Panc1 (cell line): ENCODE data around the gene IQSEC2.

ENCODE experiments used
- SIN3A ChIP-seq: IDR thresholded peaks from 2 replicates; pipeline ENCODE4 v1.6.1; 2012; ENCODE audit warnings: low read depth, mild to moderate bottlenecking, low read length, moderate library complexity, borderline replicate concordance; ENCODE audit not compliant: insufficient read depth
- TF ChIP-seq, protein P1 (sequence below): fragments of 450-650 bp; IDR thresholded peaks from 2 replicates; pipeline ENCODE4 v1.5.1; 2017; ENCODE audit warnings: mild to moderate bottlenecking

DNA sequence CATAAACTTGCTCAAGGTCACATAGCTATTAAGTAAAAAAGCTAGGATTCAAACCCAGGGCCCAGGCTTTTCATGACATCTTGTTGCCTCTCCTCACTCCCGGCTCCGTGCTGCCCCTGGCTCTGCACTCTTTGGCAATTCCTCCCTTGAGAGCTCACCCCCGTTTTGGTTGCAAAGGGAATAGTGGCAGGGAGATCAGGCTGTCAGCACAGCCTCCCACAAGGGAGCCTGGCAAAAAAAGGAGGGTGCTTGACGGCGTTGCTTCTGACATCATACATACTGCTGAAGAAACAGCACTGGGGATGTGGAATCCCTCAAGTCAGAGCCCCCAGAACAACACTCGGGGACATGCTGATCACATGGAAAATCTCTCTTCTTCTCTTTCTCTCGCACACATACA is 20.5 kb downstream of the IQSEC2 start:
- TF ChIP-seq, protein P1, sequence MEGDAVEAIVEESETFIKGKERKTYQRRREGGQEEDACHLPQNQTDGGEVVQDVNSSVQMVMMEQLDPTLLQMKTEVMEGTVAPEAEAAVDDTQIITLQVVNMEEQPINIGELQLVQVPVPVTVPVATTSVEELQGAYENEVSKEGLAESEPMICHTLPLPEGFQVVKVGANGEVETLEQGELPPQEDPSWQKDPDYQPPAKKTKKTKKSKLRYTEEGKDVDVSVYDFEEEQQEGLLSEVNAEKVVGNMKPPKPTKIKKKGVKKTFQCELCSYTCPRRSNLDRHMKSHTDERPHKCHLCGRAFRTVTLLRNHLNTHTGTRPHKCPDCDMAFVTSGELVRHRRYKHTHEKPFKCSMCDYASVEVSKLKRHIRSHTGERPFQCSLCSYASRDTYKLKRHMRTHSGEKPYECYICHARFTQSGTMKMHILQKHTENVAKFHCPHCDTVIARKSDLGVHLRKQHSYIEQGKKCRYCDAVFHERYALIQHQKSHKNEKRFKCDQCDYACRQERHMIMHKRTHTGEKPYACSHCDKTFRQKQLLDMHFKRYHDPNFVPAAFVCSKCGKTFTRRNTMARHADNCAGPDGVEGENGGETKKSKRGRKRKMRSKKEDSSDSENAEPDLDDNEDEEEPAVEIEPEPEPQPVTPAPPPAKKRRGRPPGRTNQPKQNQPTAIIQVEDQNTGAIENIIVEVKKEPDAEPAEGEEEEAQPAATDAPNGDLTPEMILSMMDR: no peak
- TF ChIP-seq SIN3A: no peak
